Measurements from ENCODE around the gene ANKRD40.
"Not testable (repeated sequence)": the region's sequence is repeated elsewhere in the genome, so short reads cannot be mapped to it uniquely, and the experiment has no call there.

ANKRD40 gene

DNA sequence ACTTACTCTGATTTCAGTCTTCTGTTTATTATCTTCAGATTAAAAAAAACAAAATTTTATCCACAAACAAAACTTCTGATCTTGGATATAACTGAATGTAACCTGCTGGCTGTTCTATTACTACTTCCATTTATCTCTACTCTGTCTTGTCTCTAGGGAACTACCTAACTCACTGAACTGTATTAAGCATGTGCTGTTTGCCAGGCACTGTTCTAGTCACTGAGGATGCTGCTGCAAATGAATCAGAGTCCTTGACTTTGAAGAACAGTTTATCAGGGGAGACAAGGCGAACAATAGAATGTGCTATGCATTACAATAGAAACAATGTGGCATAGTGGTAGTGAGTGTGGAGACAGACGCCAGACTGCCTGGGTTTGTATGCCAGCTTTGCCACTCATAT is 2.3 kb upstream of the ANKRD40 start:
- no peak for DNase-seq

DNA sequence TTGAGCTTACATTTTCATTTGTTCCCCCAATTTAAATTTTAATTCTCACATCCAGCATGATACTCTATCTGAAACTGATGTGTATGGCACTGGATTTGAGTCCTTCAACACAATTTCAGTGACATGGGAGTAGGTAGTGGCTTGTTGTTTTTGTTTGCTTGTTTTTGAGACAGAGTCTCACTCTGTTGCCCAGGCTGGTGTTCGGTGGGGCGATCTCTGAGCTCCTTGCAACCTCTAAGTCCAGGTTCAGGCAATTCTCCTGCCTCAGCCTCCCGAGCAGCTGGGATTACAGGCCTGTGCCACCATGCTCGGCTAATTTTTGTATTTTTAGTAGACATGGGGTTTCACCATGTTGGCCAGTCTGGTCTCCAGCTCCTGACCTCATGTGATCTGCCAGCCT is 1.3 kb upstream of the ANKRD40 start:
- DNase-seq, result not testable (repeated sequence)

DNA sequence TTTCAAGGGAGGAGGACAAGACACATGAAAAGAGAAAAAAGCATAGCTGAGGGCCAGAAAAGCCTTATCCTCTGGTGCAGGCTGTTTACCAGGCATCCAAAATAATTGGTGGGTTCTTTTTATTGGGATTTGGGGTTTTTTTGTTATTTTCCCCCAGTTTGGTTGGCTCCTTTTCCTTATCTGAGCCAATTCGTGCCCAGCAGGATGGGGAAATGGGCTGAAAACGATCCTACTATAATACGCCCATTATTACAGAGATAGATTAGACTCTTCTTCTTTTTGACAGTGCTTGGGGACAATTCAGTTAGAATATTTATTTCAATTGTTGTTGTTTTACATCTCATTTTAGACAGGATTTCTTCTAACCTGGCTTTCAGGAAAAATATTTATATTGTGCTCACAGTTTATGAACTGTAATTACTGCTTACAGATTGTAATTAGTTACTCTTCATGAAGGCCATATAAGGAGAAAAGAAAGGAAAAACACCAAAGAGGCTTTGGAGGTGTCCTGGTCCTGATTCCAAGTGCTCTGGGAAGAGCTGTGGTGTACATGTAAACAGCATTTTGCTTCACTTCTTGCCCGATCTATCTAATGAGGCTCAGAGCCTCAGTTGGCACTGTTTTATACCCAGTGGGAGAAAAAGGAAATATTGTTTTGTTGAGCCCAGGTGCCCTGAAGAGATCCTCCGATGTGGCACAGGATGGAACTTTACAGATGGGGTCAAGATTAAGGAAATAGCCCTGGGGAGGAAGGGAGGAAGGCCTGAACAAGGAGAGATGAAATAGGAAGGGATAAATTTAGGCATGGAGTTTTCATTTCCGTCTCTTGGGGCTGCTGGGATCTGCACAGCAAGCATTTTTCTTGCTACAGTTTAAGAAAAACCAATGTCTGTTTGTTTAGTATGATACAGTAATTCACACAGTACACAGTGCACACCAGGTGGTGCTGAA is 611 bp upstream of the ANKRD40 start:
- DNase-seq, result no peak

DNA sequence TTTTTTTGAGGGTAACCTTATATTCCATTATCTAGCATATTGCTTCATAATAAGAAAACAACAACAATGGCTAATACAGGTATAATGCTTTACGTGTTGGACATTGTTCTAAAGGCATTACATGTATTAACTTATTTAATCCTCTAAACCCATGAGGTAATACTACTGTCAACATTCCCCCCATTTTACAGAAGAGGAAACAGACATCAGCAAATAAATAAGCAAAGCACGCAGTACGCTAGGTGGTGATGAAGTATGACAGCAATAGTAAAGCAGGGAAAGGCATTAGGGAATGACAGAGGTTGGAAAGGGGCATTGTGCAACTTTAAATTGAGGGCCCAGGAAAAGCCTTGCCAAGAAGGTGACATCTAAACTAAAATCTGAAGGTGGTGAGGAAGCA is 4.6 kb downstream of the ANKRD40 start:
- DNase-seq, result no peak

DNA sequence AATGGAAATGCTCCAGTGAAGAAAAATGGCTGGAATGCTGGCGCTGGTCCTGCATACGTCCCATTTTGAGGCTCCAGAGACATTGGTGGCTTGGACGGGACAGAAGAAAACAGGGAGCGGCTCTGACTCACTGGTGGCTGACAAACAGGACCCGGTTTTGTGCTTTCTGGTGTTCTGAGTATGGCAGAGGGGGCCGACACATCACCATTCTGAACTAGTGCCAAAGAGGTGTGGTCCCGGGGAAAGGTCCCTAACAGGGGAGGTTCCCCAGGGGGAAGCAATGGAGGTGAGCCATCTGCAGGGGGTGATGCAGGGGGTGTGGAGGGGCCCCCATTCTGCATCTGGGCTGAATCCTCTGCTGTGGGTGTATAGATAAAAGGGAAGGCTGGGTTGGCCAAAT is 8.3 kb downstream of the ANKRD40 start:
- DNase-seq, result no peak

DNA sequence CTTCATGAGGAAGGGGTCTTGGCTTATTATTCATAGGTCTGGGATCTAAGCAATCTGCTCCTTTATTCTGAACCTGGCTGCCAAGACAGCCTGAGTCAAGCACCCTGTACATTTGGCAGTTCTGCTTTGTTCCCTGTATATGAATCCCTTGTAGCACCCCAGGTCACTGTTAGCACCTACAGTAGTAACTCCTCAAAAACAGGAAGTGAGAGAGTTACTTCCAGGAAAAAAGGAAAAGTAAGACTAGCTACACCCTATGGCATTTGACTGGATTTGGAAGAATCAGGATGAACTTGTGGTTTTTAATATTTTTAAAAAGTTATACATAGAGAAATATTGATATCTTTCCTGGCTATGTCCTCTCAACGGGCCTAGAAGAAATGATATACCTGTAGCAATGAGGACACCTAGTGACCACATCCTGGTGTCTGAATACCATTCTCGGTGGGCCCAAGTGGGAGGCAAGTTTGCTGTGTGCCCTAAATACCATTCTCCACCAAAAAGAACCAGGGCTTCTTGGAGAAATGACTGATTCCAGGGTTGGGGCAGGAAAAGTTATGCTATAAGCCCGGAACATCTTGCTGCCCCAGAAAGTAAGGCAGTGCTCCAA is 9.9 kb downstream of the ANKRD40 start:
- no peak for DNase-seq

DNA sequence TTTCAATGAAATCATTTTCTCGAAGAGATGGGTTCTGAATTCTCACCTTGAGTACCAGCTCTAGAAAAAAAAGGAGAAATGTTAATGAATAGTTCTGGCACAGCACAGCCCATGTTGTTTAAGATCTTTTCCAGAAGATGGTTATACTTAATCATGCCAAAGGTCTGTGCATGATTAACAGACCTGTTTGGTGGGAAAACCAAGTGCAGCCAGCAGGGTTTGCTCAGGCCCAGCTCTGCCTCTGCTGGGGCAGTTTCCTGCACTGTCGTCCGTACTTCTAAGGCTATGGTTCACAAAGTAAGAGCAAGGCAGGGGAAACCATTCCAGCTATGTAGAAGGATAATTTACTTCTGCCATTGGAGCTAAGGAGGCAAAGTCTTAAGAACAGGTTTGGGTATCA is 10.7 kb downstream of the ANKRD40 start:
- DNase-seq, result no peak

DNA sequence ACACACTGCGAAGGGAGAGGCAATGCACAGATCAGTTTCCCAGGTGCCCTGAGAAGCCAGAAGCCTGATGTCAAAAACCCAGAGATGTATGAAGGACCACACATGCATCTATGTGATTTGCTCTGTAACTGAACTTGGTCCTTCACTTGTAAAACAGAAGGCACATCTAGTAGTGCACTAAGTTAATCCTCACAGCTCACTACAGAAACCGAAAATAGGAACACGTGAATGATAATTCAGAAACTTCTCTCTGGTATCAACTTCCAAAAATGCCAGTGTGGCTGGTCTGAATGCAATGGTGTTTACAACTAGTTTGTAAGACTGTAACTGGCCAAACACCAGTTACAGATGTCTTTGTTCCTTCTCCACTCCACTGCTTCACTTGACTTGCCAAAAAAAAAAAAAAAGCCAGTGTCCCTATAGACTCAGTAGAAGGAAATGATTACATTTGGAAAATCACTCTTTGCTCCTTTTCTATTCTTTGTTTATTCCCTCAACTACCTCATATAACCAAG is 11.3 kb downstream of the ANKRD40 start:
- no peak for DNase-seq

DNA sequence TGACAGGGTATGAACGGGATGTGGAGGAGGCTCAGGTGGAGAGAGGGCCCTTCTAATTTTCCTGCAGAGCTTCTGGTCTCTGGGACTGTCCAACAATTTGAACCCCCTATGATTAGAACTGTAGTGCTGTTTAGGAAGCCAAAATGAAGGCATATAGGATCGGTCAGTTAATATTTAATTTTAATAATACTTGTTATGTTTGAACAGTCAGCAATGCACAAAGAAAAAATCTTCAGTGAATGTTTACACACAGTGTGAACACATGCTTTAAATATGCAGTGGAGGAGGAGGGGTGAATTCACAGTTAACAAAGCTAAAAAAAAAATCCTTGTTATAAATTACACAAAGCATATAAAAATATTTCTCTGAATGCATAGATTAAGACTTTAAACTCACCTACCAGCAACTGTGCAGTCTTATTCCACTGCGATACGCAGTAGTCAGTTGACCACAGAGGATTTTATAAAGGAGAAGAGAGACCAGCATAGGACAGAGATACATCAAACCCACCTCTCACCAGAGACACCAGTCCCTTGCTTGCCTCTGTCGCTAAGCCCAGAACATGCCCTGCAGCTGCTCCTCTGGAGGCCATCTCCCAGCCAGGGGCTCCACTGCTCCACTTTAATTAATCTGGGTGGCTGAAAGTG is 14.6 kb downstream of the ANKRD40 start:
- DNase-seq, result no peak

DNA sequence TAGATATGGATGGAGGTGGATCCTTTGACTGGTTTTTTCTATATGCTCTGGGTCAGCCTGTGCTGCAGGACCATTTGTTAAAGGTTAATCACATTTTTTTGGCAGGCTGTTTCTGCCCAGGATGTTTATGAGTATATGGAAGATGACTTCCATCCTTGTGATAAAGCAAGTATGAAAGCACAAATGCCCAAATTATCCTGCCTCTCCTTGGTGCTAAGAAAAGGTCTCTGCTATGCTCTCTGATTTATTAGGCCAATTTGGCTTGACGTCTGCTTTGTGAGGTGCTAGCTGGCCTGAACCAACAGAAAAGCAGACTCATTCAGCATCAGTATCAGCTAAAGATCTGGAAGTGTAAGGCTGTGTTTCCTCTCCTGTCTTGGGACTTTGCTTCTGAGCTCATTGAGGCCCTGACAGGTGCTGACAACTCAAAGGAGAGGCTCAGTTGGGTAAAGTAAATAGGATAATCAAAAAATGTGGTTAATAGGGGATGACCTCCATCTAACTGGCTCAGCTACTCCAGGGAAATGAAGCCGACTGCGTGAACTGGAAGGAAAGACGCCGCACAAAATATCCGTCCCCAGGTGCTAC is 15.2 kb downstream of the ANKRD40 start:
- no peak for DNase-seq

DNA sequence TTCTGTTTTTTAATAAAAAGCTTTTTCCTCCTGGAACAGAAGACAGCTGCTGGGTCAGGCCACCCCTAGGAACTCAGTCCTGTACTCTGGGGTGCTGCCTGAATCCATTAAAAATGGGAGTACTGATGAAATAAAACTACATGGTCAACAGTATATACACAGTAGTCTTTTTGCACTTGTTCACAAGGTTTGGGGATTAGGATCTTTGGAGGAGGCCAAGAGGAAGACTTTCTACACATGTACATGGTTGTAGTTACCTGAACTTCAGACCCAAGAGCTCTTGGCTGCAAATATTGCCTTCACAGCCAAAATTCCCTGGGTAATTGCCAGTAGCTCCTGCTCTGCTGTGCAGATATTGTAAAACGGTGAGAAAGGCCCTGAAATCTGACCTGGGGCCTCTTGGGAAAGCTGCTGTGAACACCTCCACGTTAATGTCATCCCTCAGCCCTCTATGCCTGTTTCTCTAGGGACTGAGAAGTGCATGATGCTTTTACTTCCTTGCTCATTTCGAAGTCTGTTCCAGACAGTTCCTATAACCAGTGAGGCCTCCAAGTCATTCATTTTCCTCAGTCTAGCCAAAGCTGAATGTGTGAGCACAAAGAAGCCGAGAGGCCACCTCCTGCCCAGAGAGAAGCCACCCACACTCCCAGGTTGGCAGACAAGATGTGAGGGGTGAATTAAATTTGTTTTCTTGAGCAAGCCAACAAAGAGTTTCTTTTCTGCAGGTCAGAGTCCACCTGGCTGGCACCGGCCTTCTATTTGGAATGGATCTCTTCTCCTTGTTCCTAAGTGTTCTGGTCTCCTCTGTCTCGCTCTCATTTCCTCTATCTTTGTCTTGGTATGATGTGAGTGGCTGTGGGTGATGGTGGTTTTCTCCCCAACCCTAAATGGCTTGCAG is 15.9 kb downstream of the ANKRD40 start:
- DNase-seq, result no peak

DNA sequence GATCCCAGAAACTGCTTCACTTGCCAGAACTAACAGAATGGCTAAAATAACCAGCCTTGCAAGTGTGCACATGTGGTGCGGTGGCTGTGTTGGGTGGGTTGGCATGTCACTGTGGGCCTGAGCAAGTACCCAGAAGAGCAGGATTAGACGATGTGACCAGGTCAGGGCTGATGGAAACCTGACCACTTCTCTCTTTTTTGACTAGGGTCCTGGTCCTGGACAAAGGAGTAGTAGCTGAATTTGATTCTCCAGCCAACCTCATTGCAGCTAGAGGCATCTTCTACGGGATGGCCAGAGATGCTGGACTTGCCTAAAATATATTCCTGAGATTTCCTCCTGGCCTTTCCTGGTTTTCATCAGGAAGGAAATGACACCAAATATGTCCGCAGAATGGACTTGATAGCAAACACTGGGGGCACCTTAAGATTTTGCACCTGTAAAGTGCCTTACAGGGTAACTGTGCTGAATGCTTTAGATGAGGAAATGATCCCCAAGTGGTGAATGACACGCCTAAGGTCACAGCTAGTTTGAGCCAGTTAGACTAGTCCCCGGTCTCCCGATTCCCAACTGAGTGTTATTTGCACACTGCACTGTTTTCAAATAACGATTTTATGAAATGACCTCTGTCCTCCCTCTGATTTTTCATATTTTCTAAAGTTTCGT is 16.7 kb downstream of the ANKRD40 start:
- no peak for DNase-seq

DNA sequence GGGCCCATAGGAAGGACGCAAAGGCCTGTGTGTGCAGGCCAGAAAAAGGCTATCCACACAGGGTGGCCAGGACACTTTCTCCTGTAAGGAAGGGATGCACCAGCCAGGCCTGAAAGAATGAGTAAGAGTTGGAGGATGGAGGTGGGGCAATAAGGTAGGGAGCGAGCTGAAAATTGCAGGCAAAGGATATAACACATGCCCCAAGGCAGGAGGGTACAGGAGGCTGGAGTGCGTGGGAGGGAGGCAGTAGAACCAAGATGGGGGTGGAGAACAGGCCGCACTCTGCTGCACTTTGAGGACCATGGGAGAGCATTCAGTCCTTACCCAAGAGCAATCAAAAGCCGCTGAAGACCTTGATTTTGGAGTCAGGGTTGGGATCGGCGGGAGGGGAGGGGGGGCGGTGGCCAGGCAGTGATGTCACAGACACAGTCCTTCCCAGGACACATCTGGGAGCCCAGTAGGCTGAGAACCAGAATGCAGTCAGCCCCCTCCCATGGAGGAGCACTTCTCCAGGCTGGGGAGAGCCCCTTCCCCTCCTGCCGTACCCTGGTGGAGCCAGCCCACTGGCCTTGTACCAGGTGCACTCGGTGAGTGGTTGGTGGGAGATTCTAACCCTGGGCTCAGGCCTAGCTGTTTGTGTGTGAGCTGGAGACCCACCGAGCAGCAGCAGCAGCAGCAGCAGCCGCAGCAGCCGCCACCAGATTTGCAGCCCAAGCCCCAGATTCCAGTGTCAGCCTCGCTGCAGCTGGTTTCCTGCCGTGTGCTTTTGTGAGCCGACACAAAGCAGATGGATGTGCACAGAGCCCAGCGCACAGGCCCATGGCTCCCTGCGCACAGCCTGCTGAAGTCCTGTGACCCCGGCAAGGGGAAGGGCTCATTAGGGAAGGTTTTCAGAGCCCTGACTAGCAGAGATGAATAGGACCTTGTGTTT is 17.5 kb downstream of the ANKRD40 start:
- DNase-seq, result no peak

DNA sequence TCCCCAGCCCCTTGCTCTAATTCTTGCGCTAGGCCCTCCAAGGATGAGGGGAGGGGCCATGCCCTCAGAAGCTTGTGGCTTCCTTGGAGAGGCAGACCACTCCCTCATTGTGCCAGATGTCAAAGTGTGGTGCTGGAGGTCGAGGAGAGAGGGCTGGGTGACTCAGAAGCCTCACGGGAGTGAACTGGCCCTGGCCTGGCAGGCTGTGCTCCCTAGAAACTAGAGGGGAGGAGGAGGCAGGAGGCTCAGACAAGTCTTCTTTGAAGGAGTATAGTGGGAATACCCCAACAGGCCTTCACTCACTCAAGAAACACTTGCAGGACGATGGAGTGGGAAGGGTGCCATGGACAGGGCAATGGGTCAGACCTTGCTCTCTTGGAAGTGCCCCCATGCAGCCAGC is 18.5 kb downstream of the ANKRD40 start:
- no peak for DNase-seq

DNA sequence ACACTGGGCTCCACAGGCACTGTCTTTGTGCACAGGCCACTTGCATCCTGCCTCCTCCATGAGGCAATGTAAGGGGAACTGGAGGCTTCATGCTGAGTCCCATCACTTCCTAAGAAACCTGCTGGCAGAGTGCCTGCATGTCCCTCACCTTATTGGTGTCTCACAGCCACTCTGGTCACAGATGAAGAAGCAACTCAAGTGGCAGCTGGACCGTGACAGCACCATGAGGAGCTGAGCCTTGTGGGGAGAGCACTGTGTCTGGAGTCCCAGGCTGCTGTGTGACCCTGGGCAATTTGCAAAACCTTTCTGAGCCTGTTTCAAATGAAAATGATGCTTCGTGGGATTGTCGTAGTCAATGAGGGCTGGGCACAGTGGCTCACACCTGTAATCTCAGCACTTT is 19.5 kb downstream of the ANKRD40 start:
- no peak for DNase-seq

DNA sequence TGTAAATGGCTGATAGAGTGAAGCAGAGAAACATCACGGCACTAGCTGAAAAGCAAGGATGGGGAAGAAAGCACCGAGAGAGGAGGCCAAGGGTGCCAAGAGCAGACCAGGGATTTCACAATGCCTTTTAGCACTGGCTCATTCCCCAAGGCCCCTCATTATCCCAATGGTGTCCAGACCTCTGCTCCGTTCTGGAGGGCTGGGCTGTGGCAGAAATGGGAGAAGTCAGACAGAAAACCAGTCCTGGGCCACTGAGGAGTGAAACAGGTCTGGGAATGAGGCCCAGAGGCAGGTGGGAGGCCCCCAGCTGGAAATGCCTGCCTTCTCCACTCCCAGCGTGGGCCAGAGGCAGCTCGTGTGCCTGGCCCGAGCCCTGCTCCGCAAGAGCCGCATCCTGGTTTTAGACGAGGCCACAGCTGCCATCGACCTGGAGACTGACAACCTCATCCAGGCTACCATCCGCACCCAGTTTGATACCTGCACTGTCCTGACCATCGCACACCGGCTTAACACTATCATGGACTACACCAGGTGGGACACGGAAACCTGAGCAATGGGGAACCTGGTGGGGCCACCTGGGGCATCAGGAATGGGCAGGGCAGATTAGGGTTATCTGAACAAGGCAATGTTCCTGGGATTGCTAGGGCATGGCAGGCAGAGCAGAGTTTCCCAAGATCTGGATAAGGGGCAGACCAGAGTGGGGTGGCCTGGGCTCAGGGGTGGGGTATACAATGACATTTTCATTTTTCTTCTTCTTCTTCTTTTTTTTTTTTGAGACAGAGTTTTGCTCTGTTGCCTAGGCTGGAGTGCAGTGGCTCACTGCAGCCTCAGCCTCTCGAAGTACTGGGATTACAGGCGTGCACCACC is 20.3 kb downstream of the ANKRD40 start:
- no peak for DNase-seq

DNA sequence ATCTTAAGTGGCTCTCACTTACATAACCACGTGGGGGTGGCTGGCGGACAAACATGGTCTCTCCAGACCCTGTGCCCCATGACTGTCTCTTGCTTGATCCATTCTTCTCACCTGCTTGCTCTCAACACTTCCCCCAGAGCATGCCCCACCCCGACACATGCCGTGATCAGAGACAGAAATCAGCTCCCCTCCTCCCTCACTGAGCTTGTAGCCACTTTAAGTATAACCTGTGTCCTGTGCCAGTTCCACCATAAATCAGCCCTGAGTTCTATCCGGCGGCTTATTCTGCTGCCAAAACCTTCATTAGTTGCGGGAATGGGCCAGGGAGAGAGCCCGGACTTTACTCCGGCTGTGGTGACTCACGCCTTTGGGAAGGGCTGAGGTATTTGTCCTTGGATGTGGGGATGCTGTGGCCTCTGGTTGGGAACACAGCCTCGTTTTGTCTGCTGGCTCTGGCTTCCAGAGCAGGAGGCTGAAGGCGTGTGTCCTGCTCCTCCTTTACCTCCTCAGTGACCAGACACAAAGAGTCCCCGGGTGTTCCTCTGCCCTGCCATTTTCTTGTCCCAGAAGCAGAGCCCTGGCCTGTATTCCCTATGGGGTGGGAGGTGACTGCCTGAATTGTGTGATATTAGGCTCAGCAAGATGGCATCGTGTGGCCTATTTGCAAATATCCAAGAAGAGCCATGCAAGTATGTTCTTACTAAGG is 21.1 kb downstream of the ANKRD40 start:
- DNase-seq, result no peak

DNA sequence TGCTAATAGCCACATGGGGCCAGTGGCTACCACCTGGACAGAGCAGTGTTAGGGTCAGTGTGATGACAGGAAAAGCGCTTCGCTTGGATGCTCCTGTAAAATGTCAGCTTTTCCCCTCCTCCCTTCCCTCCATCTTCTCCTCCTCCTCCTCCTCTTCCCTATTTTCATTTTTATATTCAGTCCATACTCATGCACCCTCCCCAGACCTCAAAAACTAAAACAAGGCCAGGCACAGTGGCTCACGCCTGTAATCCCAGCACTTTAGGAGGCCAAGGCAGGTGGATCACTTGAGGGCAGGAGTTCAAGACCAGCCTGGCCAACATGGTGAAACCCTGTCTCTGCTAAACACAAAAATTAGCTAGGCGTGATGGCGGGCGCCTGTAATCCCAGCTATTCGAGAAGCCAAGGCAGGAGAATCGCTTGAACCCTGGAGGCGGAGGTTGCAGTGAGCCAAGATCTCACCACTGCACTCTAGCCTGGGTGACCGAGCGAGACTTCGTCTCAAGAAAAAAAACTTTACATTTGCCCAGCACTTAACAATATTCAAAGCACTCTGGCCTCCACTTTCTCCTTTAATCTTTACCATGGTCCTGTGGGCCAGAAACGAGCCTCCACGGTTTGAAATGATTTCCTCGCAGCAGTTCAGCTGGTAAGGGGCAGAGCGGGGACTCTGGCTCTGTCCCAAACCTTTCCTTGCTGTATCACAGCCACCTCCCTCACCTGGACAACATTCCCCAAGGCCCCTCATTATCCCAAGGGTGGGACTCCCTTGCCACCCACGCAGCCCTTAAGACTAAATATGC is 21.8 kb downstream of the ANKRD40 start:
- no peak for DNase-seq

All from NCI-H524 treated with DMSO at 0.1 percent for 48 hours (cell line).